ENCODE measurements around the gene PAFAH1B1. TPM values are rescaled to one million over a fixed set of nuclear protein-coding genes. Genes with fewer than 3 reads are reported as not detected.
A peak's percentile ranks its signal among the peaks of the same experiment; 100 is the strongest.

PAFAH1B1 gene
- total RNA-seq, 1 experiment from 2014 or later, result 114 TPM

GRCh38 chr17:2724784-2725164 lies 131.3 kb downstream of the PAFAH1B1 start (continued):
- TF ChIP-seq ATF2 (CRISPR knock-in tag; IDR thresholded peaks at IDR 0.05; ENCODE audit: borderline replicate concordance, low read depth) (no peak), STAT6 (CRISPR knock-in tag; conservative IDR thresholded peaks at IDR 0.05; ENCODE audit: low read depth) (no peak), TEAD4 (CRISPR knock-in tag; IDR thresholded peaks at IDR 0.05) (no peak), ZNF396 (CRISPR knock-in tag; IDR thresholded peaks at IDR 0.05; ENCODE audit: borderline replicate concordance) (no peak), IRF1 (CRISPR knock-in tag; IDR thresholded peaks at IDR 0.05) (no peak), ZMAT4 (CRISPR knock-in tag; IDR thresholded peaks at IDR 0.05) (no peak), NR2C2 (CRISPR knock-in tag; IDR thresholded peaks at IDR 0.05) (0 out of 2 replicates have a peak, but pooled peaks have one; percentile 48), FOXK1 (CRISPR knock-in tag; IDR thresholded peaks at IDR 0.05) (peak; percentile 93), GTF2I (CRISPR knock-in tag; conservative IDR thresholded peaks at IDR 0.05) (no peak), ZNF671 (CRISPR knock-in tag; IDR thresholded peaks at IDR 0.05) (no peak), MXD4 (CRISPR knock-in tag; IDR thresholded peaks at IDR 0.05; ENCODE audit: borderline replicate concordance) (no peak), JUN (CRISPR knock-in tag; IDR thresholded peaks at IDR 0.05) (0 out of 2 replicates have a peak, but pooled peaks have one; percentile 31), JAZF1 (CRISPR knock-in tag; IDR thresholded peaks at IDR 0.05) (no peak), HMGXB4 (CRISPR knock-in tag; IDR thresholded peaks at IDR 0.05) (peak; percentile 84; the same call in 1 of the 2 replicates), PRDM15 (CRISPR knock-in tag; IDR thresholded peaks at IDR 0.05) (peak; percentile 40; the same call in 1 of the 2 replicates), ARID4B (CRISPR knock-in tag; IDR thresholded peaks at IDR 0.05; ENCODE audit: borderline replicate concordance) (no peak), ZBTB43 (CRISPR knock-in tag; IDR thresholded peaks at IDR 0.05) (no peak), E2F4 (CRISPR knock-in tag; IDR thresholded peaks at IDR 0.05; ENCODE audit: borderline replicate concordance, low read depth) (no peak), ETV6 (CRISPR knock-in tag; IDR thresholded peaks at IDR 0.05) (peak; percentile 78), USF2 (CRISPR knock-in tag; IDR thresholded peaks at IDR 0.05) (peak; percentile 45)

All from WTC11 (cell line).